ENCODE results near the gene EIF5A.

The EIF5A gene

DNA sequence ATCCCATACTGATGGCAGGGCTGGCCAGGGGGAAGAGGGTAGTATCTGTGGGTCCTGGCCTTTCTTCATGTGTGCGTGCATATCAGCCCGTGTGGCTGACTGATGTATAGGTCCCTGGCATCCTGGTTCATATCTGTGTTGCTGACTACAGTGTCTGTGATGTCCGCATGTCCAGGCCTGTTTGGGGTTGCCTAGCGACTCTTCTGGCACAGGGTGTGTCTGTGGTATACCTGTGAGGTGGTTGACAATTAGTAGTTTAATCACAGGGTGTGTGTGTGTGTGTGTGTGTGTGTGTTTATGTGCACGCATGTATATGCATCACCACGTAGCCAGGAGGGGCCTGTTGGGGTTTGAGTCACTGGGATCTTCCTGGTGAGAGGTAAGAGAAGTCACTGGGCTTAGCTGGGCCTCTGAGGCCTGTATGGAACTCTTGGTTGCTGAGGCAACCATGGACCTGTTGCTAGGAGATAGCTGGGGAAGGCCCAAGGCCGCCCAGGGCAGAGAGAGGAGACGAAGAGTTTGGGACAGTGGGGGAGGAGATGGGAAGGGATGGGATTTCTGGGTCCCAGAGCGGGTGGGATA lies 46.9 kb downstream of the EIF5A start:
- Histone ChIP-seq H3K4me3 (ENCODE audit: low read depth, low read length) (no peak overlapping the region), H3K9me3 (ENCODE audit: severe bottlenecking) (no peaks in the 10 kb centered on the region), H3K27me3 (ENCODE audit: insufficient read depth, low read depth, severe bottlenecking) (no peaks in the 10 kb centered on the region), H3K27ac (no peak overlapping the region), H3K36me3 (no peaks in the 10 kb centered on the region)
- no peak for DNase-seq
- TF ChIP-seq, protein P1, sequence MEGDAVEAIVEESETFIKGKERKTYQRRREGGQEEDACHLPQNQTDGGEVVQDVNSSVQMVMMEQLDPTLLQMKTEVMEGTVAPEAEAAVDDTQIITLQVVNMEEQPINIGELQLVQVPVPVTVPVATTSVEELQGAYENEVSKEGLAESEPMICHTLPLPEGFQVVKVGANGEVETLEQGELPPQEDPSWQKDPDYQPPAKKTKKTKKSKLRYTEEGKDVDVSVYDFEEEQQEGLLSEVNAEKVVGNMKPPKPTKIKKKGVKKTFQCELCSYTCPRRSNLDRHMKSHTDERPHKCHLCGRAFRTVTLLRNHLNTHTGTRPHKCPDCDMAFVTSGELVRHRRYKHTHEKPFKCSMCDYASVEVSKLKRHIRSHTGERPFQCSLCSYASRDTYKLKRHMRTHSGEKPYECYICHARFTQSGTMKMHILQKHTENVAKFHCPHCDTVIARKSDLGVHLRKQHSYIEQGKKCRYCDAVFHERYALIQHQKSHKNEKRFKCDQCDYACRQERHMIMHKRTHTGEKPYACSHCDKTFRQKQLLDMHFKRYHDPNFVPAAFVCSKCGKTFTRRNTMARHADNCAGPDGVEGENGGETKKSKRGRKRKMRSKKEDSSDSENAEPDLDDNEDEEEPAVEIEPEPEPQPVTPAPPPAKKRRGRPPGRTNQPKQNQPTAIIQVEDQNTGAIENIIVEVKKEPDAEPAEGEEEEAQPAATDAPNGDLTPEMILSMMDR (IDR thresholded peaks at IDR 0.05; ENCODE audit: low read depth, low read length): no peak

DNA sequence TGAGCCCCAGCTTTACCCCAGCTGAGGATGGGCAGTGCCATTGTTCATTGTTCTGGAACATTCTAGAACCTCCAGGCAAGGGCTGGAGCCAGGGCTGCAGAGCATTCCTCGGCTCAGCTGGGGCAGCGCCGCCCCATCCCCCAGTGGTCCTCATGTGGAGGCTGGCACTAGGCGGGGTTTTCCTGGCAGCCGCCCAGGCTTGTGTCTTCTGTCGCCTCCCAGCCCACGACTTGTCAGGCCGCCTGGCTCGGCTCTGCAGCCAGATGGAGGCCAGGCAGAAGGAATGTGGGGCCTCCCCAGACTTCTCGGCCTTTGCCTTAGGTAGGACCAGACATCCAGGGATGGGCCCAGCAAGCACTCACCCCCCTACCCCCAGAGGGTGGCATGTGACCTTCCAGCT lies 47.6 kb downstream of the EIF5A start, which contains the start of gene TMEM95:
Gene TMEM95, plus strand, starts transcription at position 104 of the 400 bp plus-strand sequence. Its CDS starts 49 bp downstream, at position 153.
- Histone ChIP-seq H3K27ac (no peak within 1 kb of the TSS), H3K4me3 (ENCODE audit: low read depth, low read length) (no peak within 1 kb of the TSS), H3K27me3 (ENCODE audit: insufficient read depth, low read depth, severe bottlenecking) (no peaks in the 10 kb centered on the region), H3K36me3 (no peaks in the 10 kb centered on the region), H3K9me3 (ENCODE audit: severe bottlenecking) (no peaks in the 10 kb centered on the region)
- DNase-seq: no peak
- TF ChIP-seq, protein P1 (IDR thresholded peaks at IDR 0.05; ENCODE audit: low read depth, low read length): no peak

DNA sequence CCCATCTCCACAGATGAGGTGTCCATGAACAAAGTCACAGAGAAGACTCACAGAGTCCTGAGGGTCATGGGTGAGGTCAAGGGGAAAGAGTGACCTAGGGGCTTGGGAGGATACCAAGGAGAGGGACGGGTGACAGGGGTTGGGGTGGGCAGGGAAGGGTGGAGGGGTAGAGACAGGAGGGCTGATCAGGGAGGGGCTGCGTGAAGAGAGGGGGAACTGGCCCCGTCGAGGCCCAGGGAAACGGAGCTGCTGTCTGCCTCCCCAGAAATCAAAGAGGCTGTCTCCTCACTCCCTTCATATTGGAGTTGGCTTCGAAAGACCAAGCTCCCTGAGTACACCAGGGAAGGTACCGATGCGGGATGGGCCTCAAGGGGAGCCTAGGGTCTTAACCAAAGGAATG lies 48.1 kb downstream of the EIF5A start:
- H3K4me3 ChIP-seq (ENCODE audit: low read depth, low read length): no peak overlapping the region
- TF ChIP-seq, protein P1 (IDR thresholded peaks at IDR 0.05; ENCODE audit: low read depth, low read length): no peak
- H3K9me3 ChIP-seq (ENCODE audit: severe bottlenecking): no peaks in the 10 kb centered on the region
- H3K27me3 ChIP-seq (ENCODE audit: insufficient read depth, low read depth, severe bottlenecking): no peaks in the 10 kb centered on the region
- no peaks in the 10 kb centered on the region for H3K36me3 ChIP-seq
- DNase-seq: no peak
- no peak overlapping the region for H3K27ac ChIP-seq

DNA sequence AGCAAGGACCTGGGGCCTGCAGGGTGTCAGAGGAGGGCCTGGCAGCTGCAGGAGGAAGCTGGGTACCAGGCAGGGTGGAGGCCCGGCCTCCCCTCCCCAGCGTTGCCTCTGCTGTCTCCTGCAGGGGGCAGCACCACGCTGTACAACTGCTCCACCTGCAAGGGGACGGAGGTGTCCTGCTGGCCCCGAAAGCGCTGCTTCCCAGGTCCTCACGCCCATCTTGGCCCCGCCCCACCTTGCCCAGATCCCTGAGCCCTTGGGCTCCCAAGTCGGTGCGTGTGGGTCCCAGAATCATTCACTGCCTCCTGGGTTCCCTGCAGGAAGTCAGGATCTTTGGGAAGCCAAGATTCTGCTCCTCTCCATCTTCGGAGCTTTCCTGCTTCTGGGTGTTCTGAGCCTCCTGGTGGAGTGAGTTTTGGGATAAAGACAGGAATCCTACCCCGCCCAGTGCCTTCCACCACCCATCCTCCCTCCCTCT lies 48.7 kb downstream of the EIF5A start:
- H3K27ac ChIP-seq: no peak overlapping the region
- H3K9me3 ChIP-seq (ENCODE audit: severe bottlenecking): no peaks in the 10 kb centered on the region
- no peaks in the 10 kb centered on the region for H3K36me3 ChIP-seq
- TF ChIP-seq, protein P1 (IDR thresholded peaks at IDR 0.05; ENCODE audit: low read depth, low read length): peak; percentile 98
- DNase-seq: peak; percentile 93
- no peaks in the 10 kb centered on the region for H3K27me3 ChIP-seq (ENCODE audit: insufficient read depth, low read depth, severe bottlenecking)
- H3K4me3 ChIP-seq (ENCODE audit: low read depth, low read length): no peak overlapping the region

DNA sequence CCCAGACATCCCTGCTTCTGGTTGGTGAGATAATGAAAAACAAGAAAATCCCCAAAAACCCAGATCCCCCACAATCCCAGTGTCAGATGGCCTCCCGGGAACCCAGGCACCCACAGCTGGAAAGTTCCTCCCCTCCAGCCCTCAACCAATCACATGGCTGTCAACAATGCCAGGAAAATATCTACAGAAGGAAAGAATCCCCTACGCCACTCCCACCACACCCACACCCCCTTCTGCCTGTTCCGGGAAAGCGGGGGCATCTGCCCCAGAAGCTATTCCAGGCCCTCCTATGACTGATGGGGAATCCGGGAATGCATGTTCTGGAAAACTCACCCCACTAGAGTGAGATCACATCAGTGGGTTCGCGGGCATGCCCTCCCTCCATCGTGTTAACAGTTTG lies 49.3 kb downstream of the EIF5A start:
- H3K4me3 ChIP-seq (ENCODE audit: low read depth, low read length): no peak overlapping the region
- no peaks in the 10 kb centered on the region for H3K36me3 ChIP-seq
- no peaks in the 10 kb centered on the region for H3K9me3 ChIP-seq (ENCODE audit: severe bottlenecking)
- H3K27ac ChIP-seq: no peak overlapping the region
- DNase-seq: no peak
- TF ChIP-seq, protein P1 (IDR thresholded peaks at IDR 0.05; ENCODE audit: low read depth, low read length): no peak
- H3K27me3 ChIP-seq (ENCODE audit: insufficient read depth, low read depth, severe bottlenecking): no peaks in the 10 kb centered on the region

DNA sequence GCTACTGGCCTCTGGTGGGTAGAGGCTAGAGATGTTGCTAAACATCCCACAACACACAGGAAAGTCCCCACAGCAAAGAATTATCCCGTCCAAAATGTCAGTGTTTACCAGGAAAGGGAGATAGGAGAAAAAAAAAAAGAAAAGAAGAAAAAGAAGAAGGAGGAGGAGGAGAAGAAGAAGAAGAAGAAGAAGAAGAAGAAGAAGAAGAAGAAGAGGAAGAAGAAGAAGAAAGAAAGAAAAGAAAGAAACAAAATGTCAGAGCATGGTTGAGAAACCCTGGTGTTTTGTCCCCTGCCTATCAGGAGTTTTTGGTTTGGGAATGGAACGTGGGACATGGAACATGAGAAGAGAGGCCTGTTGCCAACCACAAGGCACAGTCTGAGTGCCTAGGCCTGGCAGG lies 50.0 kb downstream of the EIF5A start:
- H3K27ac ChIP-seq: no peak overlapping the region
- no peak overlapping the region for H3K4me3 ChIP-seq (ENCODE audit: low read depth, low read length)
- TF ChIP-seq, protein P1 (IDR thresholded peaks at IDR 0.05; ENCODE audit: low read depth, low read length): no peak
- no peak for DNase-seq
- H3K36me3 ChIP-seq: no peaks in the 10 kb centered on the region
- no peaks in the 10 kb centered on the region for H3K9me3 ChIP-seq (ENCODE audit: severe bottlenecking)
- no peaks in the 10 kb centered on the region for H3K27me3 ChIP-seq (ENCODE audit: insufficient read depth, low read depth, severe bottlenecking)

Data from WERI-Rb-1 (cell line).